Neural cell (in vitro differentiated cells): ENCODE measurements around the gene ASCL1.

Source experiments
- EP300 ChIP-seq: fragments of 450-650 bp; conservative IDR thresholded peaks from 2 replicates; pipeline ENCODE4 v1.6.1; 2014; ENCODE audit warnings: antibody characterized with exemption, mild to moderate bottlenecking, moderate library complexity; ENCODE audit not compliant: poor library complexity, severe bottlenecking
- EZH2 ChIP-seq: fragments of 200-600, 300-800 bp; shearing (Covaris generic), sonication (generic); IDR thresholded peaks from 2 replicates; pipeline ENCODE4 v1.6.1; 2014; ENCODE audit warnings: antibody characterized with exemption, low read length, borderline replicate concordance, mild to moderate bottlenecking; ENCODE audit not compliant: insufficient read depth, poor library complexity, severe bottlenecking
- POLR2AphosphoS5 ChIP-seq: IDR thresholded peaks from 2 replicates; pipeline ENCODE4 v1.6.1; 2012
- RAD21 ChIP-seq: fragments of 450-650 bp; conservative IDR thresholded peaks from 2 replicates; pipeline ENCODE4 v1.6.1; 2014; ENCODE audit warnings: antibody characterized with exemption, mild to moderate bottlenecking, moderate library complexity
- TF ChIP-seq, protein P1 (sequence below): fragments of 450-650 bp; IDR thresholded peaks from 2 replicates; pipeline ENCODE4 v1.5.1; 2014; ENCODE audit warnings: antibody characterized with exemption, mild to moderate bottlenecking, moderate library complexity; ENCODE audit not compliant: poor library complexity, severe bottlenecking

DNA sequence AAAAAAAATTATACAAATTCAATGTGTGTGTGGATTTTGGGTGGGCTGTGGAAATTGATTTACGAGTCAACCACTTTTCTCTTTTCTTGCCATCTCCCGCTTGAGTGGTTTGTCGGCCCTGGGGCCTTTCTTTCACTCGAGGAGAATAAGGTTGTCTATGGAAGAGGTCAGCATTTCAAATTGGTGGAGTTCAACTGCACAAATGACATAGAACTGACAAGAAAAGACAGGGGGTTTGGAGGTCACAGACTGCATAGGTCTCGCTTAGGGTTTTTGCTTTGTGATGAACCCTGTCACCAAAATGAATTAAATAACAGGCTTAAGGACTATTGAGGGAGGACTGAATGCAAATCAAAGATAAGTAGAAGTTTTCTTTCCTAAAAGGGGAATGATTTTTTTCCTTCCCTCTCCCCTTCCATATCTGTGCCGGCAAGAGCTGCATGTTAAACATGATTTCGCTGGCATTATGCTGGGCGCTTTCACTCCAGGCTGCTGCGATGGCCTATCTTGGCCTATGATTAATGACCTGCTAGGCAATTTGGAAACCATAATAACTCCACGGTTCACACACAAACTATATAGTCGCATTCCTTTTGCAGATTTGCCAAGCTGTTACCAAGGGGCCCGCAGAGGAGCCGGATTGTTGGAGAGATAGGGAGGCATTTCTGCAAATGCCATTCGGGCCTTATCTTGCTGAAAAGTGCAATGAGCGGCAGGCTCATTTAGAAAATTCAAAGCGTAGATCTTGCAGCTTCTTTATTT is 20.7 kb downstream of the ASCL1 start:
- TF ChIP-seq, protein P1, sequence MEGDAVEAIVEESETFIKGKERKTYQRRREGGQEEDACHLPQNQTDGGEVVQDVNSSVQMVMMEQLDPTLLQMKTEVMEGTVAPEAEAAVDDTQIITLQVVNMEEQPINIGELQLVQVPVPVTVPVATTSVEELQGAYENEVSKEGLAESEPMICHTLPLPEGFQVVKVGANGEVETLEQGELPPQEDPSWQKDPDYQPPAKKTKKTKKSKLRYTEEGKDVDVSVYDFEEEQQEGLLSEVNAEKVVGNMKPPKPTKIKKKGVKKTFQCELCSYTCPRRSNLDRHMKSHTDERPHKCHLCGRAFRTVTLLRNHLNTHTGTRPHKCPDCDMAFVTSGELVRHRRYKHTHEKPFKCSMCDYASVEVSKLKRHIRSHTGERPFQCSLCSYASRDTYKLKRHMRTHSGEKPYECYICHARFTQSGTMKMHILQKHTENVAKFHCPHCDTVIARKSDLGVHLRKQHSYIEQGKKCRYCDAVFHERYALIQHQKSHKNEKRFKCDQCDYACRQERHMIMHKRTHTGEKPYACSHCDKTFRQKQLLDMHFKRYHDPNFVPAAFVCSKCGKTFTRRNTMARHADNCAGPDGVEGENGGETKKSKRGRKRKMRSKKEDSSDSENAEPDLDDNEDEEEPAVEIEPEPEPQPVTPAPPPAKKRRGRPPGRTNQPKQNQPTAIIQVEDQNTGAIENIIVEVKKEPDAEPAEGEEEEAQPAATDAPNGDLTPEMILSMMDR = no peak
- TF ChIP-seq EZH2 = no peak
- TF ChIP-seq RAD21 = no peak
- TF ChIP-seq POLR2AphosphoS5 = no peak
- no peak for TF ChIP-seq EP300
